ENCODE measurements around the gene CCDC86.

- TF ChIP-seq CTCF (conservative IDR thresholded peaks at IDR 0.05) (no peak), ZFX (IDR thresholded peaks at IDR 0.05) (no peak)
These were observed 46.6 kb upstream of the CCDC86 start for GRCh38 chr11:60795291-60795690.
